AG08396 (cell line): ENCODE data around the gene AP5B1.
"Not testable (repeated sequence)": the region's sequence is repeated elsewhere in the genome, so short reads cannot be mapped to it uniquely, and the experiment has no call there.

Source experiments
- DNase-seq: peaks from one replicate; pipeline ENCODE4 v3.0.0; 2012; ENCODE audit warnings: low spot score, mixed read lengths

Gene AP5B1

GRCh38 chr11:65767406-65767805, 13.4 kb downstream of the AP5B1 start:
- no peak for DNase-seq

GRCh38 chr11:65766535-65766934, 14.2 kb downstream of the AP5B1 start:
- DNase-seq = peak; percentile 58

DNA sequence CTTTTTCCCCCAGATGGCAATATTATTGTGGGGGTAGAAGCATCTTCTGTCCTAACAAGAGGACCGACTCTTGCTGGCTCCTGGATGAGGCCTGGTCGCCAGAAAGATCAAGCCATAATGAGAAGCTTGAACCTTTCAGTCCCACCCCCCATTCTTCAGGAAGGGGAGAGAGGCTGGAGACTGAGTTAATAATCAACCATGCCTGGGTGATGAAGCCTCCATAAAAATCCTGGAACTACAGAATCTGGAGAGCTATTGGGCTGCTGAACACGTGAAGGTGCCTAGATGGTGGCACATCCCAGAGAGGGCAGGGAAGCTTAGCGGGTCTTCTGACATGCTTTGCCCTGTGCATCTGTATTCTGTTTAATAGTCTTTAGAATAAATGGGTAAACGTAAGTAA, 16.3 kb downstream of the AP5B1 start:
- no peak for DNase-seq

DNA sequence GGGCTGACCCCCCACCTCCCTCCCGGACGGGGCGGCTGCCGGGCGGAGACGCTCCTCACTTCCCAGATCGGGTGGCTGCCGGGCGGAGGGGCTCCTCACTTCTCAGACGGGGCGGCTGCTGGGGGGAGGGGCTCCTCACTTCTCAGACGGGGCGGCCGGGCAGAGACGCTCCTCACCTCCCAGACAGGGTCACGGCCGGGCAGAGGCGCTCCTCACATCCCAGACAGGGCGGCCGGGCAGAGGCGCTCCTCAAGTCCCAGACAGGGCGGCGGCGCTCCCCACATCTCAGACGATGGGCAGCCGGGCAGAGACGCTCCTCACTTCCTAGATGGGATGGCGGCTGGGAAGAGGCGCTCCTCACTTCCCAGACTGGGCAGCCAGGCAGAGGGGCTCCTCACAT, 18.0 kb downstream of the AP5B1 start:
- not testable (repeated sequence) for DNase-seq

DNA sequence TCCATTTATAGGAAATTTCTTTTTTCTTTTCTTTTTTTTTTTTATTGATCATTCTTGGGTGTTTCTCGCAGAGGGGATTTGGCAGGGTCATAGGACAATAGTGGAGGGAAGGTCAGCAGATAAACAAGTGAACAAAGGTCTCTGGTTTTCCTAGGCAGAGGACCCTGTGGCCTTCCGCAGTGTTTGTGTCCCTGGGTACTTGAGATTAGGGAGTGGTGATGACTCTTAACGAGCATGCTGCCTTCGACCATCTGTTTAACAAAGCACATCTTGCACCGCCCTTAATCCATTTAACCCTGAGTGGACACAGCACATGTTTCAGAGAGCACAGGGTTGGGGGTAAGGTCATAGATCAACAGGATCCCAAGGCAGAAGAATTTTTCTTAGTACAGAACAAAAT, 18.6 kb downstream of the AP5B1 start:
- not testable (repeated sequence) for DNase-seq

DNA sequence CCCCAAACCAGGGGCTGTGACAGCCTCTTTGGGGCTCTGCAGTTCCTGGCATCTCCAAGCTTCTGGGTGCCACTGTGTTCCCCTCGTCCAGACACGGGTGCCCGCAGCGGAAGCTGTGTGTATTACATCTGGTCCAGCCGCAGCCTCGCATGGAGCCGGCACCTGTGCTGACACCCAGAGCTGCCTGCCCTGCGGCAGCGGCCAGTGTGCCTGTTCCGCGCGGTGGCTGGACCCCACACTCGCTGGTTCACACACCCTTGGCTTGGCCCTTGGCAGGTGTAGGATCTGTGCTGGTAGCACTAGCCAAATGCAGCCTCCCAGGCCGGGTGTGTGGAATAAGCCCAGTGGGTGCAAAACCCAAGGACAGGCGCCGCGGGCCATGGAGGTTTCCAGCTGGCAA, 35.7 kb downstream of the AP5B1 start:
- DNase-seq = no peak

DNA sequence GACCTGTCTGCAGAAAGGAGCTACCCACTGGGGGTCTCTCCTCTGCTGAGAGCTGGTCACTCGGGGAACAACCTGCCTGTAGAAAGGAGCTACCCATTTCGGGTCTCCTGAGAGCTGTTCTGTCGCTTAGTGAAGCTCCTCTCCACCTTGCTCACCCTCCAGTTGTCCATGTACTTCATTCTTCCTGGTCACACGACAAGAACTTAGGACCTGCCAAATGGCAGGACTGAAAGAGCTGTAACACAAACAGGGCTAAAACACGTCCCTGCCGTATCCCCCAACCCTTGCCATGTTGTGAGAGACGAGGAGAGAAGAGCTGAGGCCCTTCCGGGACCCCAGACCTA, 36.1 kb downstream of the AP5B1 start:
- DNase-seq = no peak

- DNase-seq = peak; percentile 34
Measured at GRCh38 chr11:65744026-65744698, 36.6 kb downstream of the AP5B1 start.

DNA sequence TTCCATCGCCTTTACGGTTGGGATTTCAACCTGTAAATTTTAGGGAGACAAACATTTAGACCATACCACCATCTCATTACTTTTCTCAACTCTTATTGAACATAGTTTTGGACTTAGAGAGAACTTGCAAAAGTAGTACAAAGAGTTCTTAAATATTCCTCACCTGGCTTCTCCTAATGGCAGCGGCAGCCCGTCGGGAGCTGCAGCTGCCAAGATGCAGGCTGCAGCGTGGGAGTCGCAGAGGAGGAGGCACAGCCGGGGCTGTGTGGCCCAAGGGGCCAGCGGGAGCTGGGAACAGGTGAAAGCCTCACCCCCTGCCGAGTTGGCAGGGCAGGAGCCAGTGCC, 37.1 kb downstream of the AP5B1 start:
- DNase-seq = no peak

DNA sequence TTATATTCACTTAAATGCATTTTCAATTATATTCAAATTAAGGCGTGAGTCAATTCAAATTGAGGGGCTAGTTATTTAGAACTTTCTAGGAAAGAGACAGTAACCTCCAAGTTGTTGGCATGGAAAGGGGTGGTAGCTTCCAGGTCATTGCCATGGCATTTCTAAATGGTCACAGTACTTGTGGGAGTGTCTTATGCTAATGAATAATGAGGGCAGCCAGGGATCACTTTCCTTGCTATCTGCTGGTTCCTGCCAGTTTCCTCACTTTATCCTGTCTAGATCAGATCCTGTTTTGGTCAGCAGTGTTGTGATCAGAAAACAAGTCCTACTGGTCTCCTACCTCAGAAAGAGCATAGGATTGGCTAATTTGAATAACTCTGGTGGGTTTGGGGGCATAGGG, 38.4 kb downstream of the AP5B1 start:
- no peak for DNase-seq

DNA sequence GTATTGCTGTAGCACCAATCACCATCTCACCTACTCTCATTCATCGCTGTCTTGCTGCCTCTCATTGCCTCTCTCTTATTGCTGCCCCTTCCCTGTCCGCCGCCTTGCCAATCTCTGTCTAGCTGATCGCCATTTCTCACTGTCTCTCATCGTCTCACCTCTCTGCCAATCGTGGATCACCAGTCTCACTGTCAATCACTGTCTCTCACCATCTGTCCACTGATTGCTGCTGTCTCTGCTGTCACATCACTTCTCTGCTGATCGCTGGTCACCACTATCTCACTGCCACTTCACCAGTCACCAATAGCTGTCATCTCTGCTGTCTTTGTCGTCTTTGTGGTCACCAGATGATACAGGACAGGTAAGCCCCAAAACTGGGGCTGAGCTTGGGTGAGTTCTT, 39.6 kb downstream of the AP5B1 start:
- no peak for DNase-seq

GRCh38 chr11:65739022-65739421, 41.8 kb downstream of the AP5B1 start:
- no peak for DNase-seq

GRCh38 chr11:65736810-65737209, 44.0 kb downstream of the AP5B1 start:
- DNase-seq = no peak

DNA sequence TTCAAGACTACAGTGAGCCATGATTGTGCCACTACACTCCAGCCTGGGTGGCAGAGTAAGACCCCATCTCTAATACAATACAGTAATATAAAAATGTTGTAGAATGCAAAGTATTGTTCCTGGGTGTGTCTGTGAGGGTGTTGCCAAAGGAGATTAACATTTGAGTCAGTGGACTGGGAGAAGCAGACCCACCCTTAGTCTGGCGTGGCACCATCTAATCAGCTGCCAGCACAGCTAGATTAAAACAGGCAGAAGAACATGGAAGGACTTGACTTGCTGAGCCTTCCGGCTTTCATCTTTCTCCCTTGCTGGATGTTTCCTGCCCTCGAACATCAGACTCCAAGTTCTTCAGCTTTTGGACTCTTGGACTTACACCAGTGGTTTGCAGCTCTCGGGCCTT, 45.7 kb downstream of the AP5B1 start:
- DNase-seq = not testable (repeated sequence)

DNA sequence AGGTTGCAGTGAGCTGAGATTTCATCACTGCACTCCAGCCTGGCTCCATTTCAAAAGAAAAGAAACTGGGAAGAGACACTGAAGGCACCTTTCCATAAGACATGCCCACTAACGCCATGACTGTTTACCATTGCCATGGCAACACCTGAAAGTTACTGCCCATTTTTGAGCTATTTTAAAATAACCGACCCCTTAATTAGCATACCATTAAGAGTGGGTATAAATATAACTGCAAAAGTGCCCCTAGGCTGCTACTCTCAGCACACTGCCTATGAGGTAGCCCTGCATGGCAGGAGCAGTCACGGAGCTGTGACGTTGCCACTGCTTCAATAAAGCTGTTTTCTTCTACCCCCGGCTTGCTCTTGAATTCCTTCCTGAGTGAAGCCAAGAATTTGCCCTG, 50.3 kb downstream of the AP5B1 start:
- DNase-seq = no peak

- no peak for DNase-seq
Measured at GRCh38 chr11:65727865-65728264, 52.9 kb downstream of the AP5B1 start.

DNA sequence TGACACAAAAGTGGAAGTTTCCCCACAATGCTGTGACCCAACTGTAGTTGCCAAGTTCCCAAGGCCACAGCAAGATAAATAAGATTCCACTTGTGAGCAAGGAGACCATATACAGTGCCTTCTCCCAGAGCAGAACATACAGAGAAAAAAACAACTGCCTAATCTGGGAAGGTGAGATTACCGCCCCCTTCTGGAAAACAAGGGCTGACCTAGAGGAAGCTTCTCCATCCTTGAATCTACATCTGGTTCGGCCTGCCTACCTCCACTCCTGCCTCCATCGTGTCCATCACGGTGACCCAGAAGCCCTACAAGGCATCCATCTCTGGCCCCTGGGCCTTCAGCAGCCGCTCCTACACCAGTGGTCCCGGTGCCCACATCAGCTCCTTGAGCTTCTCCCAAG, 54.1 kb downstream of the AP5B1 start:
- DNase-seq = no peak
